ENCODE data around the gene SLC25A22. TPM values are rescaled to one million over a fixed set of nuclear protein-coding genes. Genes with fewer than 3 reads are reported as not detected.
A peak's percentile ranks its signal among the peaks of the same experiment; 100 is the strongest.

The SLC25A22 gene
- total RNA-seq, 1 experiment from 2014 or later, result 19.6 TPM

DNA sequence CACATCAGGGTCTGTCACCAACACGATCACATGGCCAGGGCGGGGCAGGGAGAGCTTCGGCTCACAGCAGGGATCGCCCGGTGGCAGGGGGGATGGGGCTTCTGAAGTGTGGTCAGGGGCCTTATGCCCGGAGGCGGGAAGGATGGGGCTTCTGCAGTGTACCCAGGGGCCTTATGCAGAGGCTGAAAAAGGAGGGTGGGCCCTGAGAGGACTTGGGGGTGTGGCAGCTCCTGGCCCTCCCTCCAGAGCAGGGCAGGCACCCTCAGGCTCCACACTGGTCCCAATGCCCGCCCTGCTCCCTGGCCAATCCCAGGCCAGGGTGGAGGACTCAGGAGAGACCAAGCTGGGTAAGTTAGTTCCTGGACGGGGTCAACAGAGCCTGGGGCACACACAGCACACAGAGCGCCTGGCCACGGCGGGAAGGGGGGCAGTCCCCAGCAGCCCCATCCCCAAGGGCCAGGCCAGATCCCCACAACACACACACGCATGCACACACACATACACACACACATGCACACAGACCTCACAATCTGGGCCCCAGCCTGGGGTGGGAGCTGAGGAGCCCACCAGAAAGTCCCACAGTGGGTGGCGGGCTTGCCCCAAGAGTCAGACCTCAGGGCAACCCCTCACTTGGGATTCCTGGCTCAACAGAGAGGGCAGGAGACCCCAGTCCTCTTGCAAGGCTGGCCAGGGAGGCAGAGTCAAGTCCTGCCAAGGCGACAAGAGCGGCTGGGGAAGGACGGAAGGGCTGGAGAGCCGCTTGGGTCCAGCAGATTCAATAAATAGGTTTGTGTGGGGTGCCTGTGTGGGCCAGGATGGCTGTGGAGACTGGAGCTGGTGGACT, 7.1 kb downstream of the SLC25A22 start:
- no peak for DNase-seq (ENCODE audit: low spot score)

DNA sequence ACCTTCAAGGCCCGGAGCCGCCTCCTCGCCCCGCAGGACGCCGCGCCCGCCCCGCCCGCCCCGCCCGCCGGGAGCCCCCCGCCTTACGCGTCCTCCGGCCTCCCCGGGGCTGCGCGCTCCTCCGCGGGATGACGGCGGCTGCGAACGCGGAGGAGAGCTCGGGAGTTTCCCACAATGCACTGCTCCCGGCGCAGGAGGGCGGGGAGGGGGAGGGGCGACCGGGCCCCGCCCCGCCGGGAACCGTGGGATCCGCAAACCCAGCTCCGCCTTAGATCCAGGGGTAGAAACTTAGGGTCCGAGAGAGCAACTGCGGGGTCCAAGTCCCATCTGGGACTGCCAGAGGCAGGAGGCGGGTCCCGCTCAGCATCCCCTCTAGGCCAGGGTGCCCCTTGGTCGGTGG, 8.1 kb downstream of the SLC25A22 start, which contains the start of gene CEND1:
CEND1 (minus strand) TSS at position 148 of the 400 bp plus-strand sequence. CDS start 1,514 bp downstream, outside the sequence.
- DNase-seq (ENCODE audit: low spot score), result no peak

DNA sequence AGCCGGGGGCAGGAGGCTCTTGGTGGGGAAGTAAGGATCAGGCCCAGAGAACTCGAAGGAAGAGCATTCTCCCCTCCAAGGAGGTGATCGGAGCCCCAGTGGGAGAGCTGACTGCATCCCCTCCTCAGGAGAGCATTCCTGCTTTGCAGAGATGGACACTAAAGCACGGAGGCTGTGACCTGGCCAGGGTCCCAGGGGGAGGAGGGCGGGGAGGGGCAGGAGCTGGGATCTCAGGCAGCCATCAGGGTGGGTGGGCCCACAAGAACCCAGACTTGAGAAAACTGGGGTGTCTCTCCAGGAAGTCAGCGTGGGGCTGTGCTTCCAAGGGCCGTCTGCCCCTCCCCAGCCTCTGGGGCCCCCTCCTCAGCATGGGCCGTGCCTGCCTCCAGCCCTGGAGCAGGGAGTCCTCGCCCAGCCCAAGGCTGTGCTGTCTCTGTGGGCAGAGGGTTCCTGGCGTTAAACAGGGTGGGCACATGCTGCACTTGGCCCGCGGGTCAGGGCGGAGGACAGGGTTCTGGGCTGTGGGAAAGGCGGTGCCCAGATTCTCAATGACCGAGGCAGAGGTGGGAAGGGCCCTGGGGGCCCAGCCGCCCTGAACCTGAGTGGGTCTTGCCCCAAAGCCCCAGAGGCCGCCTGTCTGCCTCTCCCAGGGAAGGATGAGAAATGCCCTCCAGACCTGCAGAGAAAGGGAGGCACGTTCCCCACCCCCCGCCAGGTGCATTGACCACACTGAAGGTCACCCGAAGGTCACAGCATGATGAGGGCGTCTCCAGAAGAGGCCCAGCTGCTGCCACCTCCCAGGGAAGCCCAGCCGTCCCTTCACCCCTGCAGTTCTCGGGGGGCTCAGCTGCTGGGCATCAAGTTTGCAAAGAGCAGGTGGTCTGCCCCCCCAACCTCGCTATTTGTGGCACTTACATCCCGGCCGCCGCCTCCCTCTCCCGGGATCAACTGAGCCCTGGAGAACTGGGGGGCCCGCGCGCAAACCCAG, 8.8 kb downstream of the SLC25A22 start:
- DNase-seq (ENCODE audit: low spot score), result no peak

DNA sequence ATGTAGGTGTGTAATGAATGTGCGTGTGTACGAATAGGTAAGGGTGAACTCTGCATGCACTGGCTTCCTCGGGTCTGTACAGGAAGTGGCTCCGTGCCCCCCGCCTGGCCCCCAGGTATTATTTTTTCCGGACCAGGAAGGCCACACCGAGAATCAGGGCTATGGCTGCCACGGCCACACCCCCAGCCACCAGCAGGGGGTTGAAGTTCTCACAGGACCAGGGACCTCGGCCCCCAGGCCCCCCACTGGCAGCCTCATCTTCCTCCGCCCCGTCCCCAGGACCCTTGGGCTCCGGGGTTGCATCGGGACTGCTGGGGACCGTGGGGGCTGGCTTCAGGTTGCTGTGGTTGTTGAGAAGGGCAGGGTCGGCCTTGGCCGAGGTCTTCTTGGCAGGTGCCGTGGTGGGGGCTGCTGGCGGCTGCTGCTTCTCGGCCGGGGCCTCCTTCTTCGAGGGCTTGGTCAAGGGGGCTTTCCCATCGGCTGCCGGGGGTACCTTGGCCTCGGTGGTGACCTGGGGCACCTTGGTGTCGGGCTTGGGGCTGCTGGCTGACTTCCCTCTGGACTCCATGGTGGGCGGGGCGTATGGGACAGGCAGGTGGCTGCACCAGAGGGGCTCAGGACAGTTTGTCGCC, 10.0 kb downstream of the SLC25A22 start:
- DNase-seq (ENCODE audit: low spot score), result no peak

DNA sequence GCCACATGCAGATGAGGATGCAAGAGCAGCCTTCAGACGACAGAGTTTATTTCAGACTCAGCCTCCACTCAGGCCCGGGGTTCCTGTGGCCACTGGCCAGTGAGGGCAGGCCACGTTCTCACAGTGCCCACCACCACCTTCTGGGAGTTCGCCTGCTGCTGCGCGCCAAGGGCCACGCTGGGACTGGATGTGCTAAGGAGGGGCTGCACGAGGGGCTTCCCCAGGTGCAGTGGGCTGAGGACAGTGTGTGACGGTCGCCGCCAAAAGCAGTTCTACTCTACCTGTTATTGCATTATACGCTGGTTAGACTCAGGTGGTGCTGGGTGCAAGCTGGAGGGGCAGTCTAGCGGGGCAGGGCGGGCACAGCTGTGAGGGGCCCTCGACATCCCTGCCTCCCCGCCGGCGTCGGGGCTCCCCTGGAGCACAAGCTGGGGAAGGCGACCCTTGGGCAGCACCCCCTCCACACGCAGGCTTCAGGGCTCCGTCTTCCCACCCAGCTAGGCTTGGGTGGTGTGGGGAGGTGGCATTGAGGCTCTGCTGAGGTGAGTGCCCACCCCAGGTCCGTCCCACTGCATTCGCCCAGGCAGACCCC, 10.9 kb downstream of the SLC25A22 start:
- no peak for DNase-seq (ENCODE audit: low spot score)

DNA sequence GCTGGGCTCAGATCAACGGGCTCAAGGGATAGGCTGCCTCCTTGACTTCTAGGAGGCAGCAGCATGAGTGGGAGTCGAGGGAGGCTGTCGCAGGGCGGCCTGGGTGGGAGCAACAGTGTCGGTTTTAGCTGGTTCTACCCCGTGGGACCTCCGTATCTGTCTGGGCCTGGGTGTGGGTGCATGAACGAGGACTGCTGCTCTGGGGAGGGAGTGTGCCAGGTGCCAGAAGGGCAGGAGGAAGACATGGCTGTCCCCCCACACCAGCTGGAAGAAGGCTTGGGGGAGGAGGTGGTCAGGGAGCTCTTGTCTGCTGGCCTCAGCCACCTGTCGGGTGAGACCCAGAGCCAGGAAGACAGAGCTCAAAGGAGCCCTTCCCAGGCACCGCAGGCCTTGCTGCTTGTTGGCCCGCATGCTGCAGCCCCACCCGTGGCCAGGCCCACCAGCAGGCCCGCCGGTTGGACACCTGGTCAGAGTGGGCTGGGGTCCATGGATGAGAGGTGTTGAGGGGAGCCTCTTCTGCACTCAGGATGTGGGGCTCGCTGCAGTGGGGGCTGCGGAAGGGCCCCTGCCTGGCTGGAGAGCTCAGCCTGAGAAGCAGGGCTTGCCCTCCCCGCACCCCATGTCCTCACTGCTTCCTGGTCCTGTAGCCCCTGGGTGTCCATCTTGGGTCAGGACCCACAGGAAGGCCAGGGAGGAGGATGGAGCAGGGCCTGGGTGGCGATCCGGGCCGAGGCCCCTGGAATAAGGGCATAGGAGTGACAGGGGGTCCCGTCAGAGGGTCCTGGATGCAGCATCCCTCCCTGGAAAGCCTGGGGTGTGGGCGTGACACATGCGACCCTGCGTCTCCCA, 11.6 kb downstream of the SLC25A22 start:
- DNase-seq (ENCODE audit: low spot score), result no peak

DNA sequence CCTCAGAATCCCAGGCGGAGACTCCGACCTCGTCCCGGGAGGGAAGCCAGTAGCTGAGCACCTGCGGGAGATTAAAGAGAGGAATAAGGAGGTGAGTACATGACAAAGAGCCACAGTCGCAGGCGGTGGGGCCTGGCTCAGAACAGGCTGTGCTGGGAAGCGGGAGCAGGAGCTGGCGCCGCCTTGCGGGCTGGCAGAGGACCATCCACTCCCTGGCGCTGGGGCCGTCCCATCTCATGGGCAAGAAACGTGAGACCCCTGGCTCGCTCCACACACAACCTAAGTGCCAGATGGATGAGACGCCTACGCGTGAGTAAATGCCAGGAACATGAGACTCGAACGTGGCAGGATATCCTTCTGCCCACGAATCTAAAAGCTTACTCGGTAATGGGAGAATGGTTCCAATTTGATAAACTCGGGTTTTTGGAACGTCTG, 14.5 kb downstream of the SLC25A22 start:
- no peak for DNase-seq (ENCODE audit: low spot score)

GRCh38 chr11:782264-783174, 15.6 kb downstream of the SLC25A22 start:
- no peak for DNase-seq (ENCODE audit: low spot score)

- DNase-seq (ENCODE audit: low spot score), result no peak
These were observed 18.0 kb downstream of the SLC25A22 start for GRCh38 chr11:779955-780532.

DNA sequence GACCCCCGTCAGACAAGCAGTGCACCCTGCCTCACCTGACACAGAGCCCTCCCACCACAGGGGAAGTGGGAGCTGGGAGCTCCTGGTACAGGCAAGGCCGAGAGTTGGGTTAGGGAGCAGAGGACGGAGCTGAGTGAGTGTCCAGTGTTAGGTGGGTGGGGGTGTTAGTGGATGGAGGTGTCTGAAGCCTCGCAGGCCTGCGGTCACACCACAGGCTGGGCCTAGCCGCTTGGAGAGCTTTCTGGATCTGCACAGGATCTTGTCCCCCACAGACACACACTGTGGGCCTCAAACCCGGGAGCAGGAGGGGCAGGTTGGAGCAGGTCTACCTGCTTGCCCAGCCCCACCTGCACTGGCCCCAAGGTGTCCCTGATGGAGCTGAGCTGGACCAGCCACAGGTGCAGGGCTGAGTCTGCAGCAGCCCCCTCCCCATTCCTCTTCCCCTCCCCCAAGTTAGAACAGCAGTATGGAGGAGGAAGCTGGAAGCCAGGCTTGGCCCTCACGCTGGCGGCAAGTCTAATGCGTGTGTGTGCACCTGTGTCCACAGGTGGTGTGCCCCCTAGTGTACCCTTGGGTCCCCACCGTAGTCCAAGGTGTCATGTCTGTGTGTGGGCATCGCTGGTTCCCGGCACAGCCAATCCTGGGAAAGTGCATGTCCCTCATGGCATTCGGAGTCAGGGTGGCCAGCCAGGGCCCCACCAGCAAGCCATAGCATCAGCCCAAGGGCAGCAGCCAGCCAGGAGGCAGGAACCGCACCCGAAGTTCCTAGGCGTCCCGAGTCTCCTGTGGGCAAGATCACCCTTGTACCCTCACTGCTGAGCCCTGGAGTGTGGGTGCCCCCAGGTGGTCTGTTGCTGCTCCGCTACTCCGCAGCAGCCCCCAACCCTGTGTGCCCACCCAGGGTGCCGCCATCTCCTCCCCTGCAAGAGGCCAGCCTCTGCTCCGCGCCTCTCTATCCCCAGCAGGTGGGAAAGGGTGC, 18.8 kb downstream of the SLC25A22 start:
- no peak for DNase-seq (ENCODE audit: low spot score)

- DNase-seq (ENCODE audit: low spot score), result peak; percentile 79
These were observed 20.5 kb downstream of the SLC25A22 start, which contains the start of gene GATD1 for GRCh38 chr11:777288-778255. TSS of gene GATD1 (minus strand) at chr11:777487. CDS start at chr11:777462, 25 bp downstream.

- DNase-seq (ENCODE audit: low spot score), result no peak
These were observed 21.4 kb downstream of the SLC25A22 start for GRCh38 chr11:776561-777287.

GRCh38 chr11:776263-776560, 21.9 kb downstream of the SLC25A22 start:
- no peak for DNase-seq (ENCODE audit: low spot score)

DNA sequence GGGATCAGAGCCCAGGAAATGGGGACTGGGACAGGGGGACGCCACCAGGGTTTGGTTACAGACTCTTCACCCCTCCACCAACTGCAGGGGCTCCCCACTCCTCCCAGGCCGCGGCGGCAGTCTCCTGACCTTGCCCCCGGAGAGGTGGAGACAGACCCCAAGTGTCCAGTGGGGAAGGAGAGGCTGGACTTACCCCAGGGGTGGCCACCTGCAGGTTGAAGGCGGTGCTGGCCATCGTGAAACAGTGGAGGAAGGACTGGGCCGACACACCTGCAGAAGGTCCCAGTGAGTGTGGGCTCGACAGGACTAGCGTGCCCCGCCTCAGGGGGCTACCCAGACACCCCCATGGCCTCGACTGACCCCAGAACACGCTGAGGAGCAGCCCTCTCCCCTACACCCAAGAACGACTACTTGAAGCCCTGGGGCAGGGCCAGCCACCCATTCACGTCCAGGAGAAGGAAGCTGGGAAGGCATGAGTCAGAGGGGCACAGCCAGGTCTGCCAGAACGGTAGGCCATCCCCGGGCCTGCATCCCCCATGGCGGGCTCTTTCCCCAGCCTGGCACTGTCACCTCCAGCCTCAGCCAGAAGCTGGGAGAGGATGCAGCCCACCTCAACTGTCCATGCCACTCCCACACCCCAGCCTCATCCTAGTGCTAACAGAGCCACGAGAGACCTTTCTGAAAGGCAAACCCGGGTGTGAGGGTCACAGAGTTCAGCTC, 23.0 kb downstream of the SLC25A22 start:
- no peak for DNase-seq (ENCODE audit: low spot score)

DNA sequence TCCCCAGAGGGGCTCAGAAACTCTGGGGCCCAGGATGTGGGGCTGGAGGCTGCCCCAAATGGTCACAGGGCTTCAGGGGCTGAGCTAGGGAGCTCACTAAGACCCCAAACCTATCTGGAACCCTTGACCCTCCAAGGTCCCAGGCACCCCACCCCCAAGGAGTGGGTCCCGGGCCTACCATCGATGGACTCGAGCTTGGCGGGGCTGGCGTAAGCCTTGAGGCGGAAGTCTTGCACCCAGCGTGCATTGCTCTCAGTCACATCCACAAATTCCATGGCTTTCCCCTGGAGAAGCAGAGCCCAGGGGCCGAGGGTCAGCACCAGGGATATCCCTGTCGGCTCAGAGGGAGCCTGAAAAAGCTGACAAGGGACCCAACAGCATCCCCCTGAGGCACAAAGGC, 24.3 kb downstream of the SLC25A22 start:
- no peak for DNase-seq (ENCODE audit: low spot score)
